GM23248 (cell line): ENCODE data around the gene SLC35C1. TPM values are rescaled to one million over a fixed set of nuclear protein-coding genes. Genes with fewer than 3 reads are reported as not detected.

ENCODE experiments used
- DNase-seq: peaks from one replicate; pipeline ENCODE4 v3.0.0-alpha.2; 2015
- H2AFZ ChIP-seq: fragments of 200-600 bp; sonication (generic); 2 replicates; pipeline ENCODE4 v1.6.1; 2016; ENCODE audit warnings: antibody characterized with exemption
- H3F3A ChIP-seq: fragments of 200-600 bp; sonication (generic); 2 replicates; pipeline ENCODE4 v1.6.1; 2016; ENCODE audit warnings: mild to moderate bottlenecking, antibody characterized with exemption, mixed run types; ENCODE audit not compliant: insufficient read depth
- H3K27ac ChIP-seq: fragments of 200-600 bp; sonication (generic); 2 replicates; pipeline ENCODE4 v1.5.1; 2016; ENCODE audit warnings: mild to moderate bottlenecking
- H3K27me3 ChIP-seq: fragments of 200-600 bp; sonication (generic); replicated peaks from 2 replicates; pipeline ENCODE4 v1.6.1; 2016; ENCODE audit warnings: mild to moderate bottlenecking; ENCODE audit not compliant: insufficient read depth
- H3K36me3 ChIP-seq: fragments of 200-600 bp; sonication (generic); 2 replicates; pipeline ENCODE4 v1.6.1; 2016; ENCODE audit warnings: low read depth, mild to moderate bottlenecking
- H3K4me1 ChIP-seq: fragments of 200-600 bp; sonication (generic); 2 replicates; pipeline ENCODE4 v1.6.1; 2016; ENCODE audit warnings: mild to moderate bottlenecking; ENCODE audit not compliant: insufficient read depth
- H3K4me2 ChIP-seq: fragments of 200-600 bp; sonication (generic); one replicate; pipeline ENCODE4 v1.6.1; 2016; ENCODE audit warnings: mild to moderate bottlenecking; ENCODE audit not compliant: unreplicated experiment
- H3K4me3 ChIP-seq: fragments of 200-600 bp; sonication (generic); 2 replicates; pipeline ENCODE4 v1.5.1; 2016; ENCODE audit warnings: mild to moderate bottlenecking
- H3K79me2 ChIP-seq: fragments of 200-600 bp; sonication (generic); 2 replicates; pipeline ENCODE4 v1.6.1; 2016; ENCODE audit warnings: mild to moderate bottlenecking; ENCODE audit not compliant: insufficient read depth
- H3K9ac ChIP-seq: fragments of 200-600 bp; sonication (generic); 2 replicates; pipeline ENCODE4 v1.6.1; 2016; ENCODE audit warnings: mild to moderate bottlenecking
- H3K9me2 ChIP-seq: fragments of 200-600 bp; sonication (generic); 2 replicates; pipeline ENCODE4 v1.6.1; 2016; ENCODE audit warnings: mixed run types, mild to moderate bottlenecking, moderate library complexity; ENCODE audit not compliant: insufficient read depth
- H3K9me3 ChIP-seq: fragments of 200-600 bp; sonication (generic); one replicate; pipeline ENCODE4 v1.6.1; 2017; ENCODE audit warnings: low read depth
- H4K20me1 ChIP-seq: fragments of 200-600 bp; sonication (generic); 2 replicates; pipeline ENCODE4 v1.6.0; 2016; ENCODE audit not compliant: insufficient read depth
- EZH2 ChIP-seq: fragments of 200-600 bp; sonication (generic); IDR thresholded peaks from 2 replicates; pipeline ENCODE4 v1.6.1; 2018; ENCODE audit warnings: antibody characterized with exemption, mild to moderate bottlenecking; ENCODE audit not compliant: insufficient read depth, poor library complexity, severe bottlenecking
- EZH2phosphoT487 ChIP-seq: fragments of 200-600 bp; sonication (generic); IDR thresholded peaks from 2 replicates; pipeline ENCODE4 v1.6.1; 2018; ENCODE audit warnings: antibody characterized with exemption, moderate library complexity, mild to moderate bottlenecking, low read depth; ENCODE audit not compliant: insufficient read depth
- WGBS, 2 experiments: methylation state at CpG; one replicate each; pipeline ENCODE4 v1.1.6; 2015 to 2017; ENCODE audit warnings: low lambda C conversion rate in 2 of 2, low coverage in 1 of 2; ENCODE audit errors: missing lambda C conversion rate in 2 of 2; 5-methylcytosine and 5-hydroxymethylcytosine counted together
- in situ Hi-C: fragments of 300-500 bp; cut with MboI; formaldehyde crosslinking; loops from 2 replicates; pipeline ENCODE4 v1.15.0; 2020
- polyA plus RNA-seq: library from polyadenylated mRNA; unstranded; fragments of >200 nt; fragmentation: Nextera tagmentation; extraction: Ambion mirVana; gene quantifications from 2 replicates; pipeline ENCODE4 v1.2.1, GENCODE V29; 2016
- total RNA-seq: library from RNA; depleted of rRNA; stranded (reverse); fragments of >200 nt; shearing (Covaris generic); gene quantifications from 2 replicates; pipeline ENCODE4 v1.2.3, GENCODE V29; 2014

SLC35C1 gene
- total and polyA plus RNA-seq, 2 experiments from 2014 or later, result 12.5 to 17.8 TPM

GRCh38 chr11:45846974-45847910 is 42.3 kb downstream of the SLC35C1 start, which contains the start of gene CRY2:
CRY2 (plus strand) TSS chr11:45847475; CDS start chr11:45847491, 16 bp downstream.
- no peaks in the 10 kb centered on the region for H3K9me3 ChIP-seq
- peaks cover 45% of the 10 kb centered on the region for H3K79me2 ChIP-seq
- H3K9me2 ChIP-seq, result no peaks in the 10 kb centered on the region
- no peaks in the 10 kb centered on the region for H3K36me3 ChIP-seq
- H3K4me1 ChIP-seq, result peaks cover 23% of the 10 kb centered on the region
- DNase-seq, result peak; percentile 98
- TF ChIP-seq EZH2phosphoT487 (no peak), EZH2 (no peak)
- WGBS, 2 experiments, result 1 to 2% methylated on average over 45 to 69 of the region's 75 CpGs
- H3K27ac ChIP-seq, result peak within 1 kb of the TSS; percentile 96
- peak within 1 kb of the TSS; percentile 88 for H3K4me2 ChIP-seq
- peaks cover 11% of the 10 kb centered on the region for H3F3A ChIP-seq
- in situ Hi-C loops, result loop anchor here (10.0 kb wide), 1 partner anchor 58 kb away; the partner anchor contains the start of gene FREY1
- H3K27me3 ChIP-seq, result no peaks in the 10 kb centered on the region
- peak within 1 kb of the TSS; percentile 99 for H3K9ac ChIP-seq
- H3K4me3 ChIP-seq, result peak within 1 kb of the TSS; percentile 91
- no peaks in the 10 kb centered on the region for H4K20me1 ChIP-seq
- H2AFZ ChIP-seq, result peak within 1 kb of the TSS; percentile 64

GRCh38 chr11:45847911-45848316 is 43.0 kb downstream of the SLC35C1 start:
- Histone ChIP-seq H3K9me2 (no peaks in the 10 kb centered on the region), H3F3A (peaks cover 16% of the 10 kb centered on the region), H3K9ac (peak overlapping the region; percentile 99), H2AFZ (peak overlapping the region; percentile 64), H3K79me2 (peaks cover 52% of the 10 kb centered on the region), H3K4me1 (peaks cover 23% of the 10 kb centered on the region), H3K27ac (peak overlapping the region; percentile 96), H4K20me1 (no peaks in the 10 kb centered on the region), H3K9me3 (no peaks in the 10 kb centered on the region), H3K4me2 (peak overlapping the region; percentile 88), H3K4me3 (peak overlapping the region; percentile 91), H3K27me3 (no peaks in the 10 kb centered on the region), H3K36me3 (no peaks in the 10 kb centered on the region)
- no peak for TF ChIP-seq EZH2phosphoT487
- TF ChIP-seq EZH2, result no peak
- in situ Hi-C loops, result loop anchor here (10.0 kb wide), 1 partner anchor 57 kb away; the partner anchor contains the start of gene FREY1
- DNase-seq, result peak; percentile 82
- 1 to 2% methylated on average over 16 of the region's 16 CpGs for WGBS, 2 experiments

- H3K9me2 ChIP-seq, result no peaks in the 10 kb centered on the region
- no peaks in the 10 kb centered on the region for H3K36me3 ChIP-seq
- in situ Hi-C loops, result loop anchor here (10.0 kb wide), 1 partner anchor 56 kb away; the partner anchor contains the start of gene FREY1
- H3F3A ChIP-seq, result peaks cover 16% of the 10 kb centered on the region
- TF ChIP-seq EZH2phosphoT487 (no peak), EZH2 (no peak)
- peak overlapping the region; percentile 91 for H3K4me3 ChIP-seq
- peak overlapping the region; percentile 99 for H3K9ac ChIP-seq
- 16 to 18% methylated on average over 8 of the region's 8 CpGs for WGBS, 2 experiments
- peaks cover 23% of the 10 kb centered on the region for H3K4me1 ChIP-seq
- H3K27ac ChIP-seq, result peak overlapping the region; percentile 96
- H4K20me1 ChIP-seq, result no peaks in the 10 kb centered on the region
- H2AFZ ChIP-seq, result no peak overlapping the region
- peak; percentile 36 for DNase-seq
- no peaks in the 10 kb centered on the region for H3K27me3 ChIP-seq
- no peaks in the 10 kb centered on the region for H3K9me3 ChIP-seq
- H3K79me2 ChIP-seq, result peaks cover 59% of the 10 kb centered on the region
- H3K4me2 ChIP-seq, result peak overlapping the region; percentile 88
Measured at GRCh38 chr11:45848654-45849081, 43.7 kb downstream of the SLC35C1 start.

GRCh38 chr11:45850446-45850845 is 45.5 kb downstream of the SLC35C1 start:
- H3K4me1 ChIP-seq, result peaks cover 27% of the 10 kb centered on the region
- peak; percentile 77 for DNase-seq
- no peaks in the 10 kb centered on the region for H3K27me3 ChIP-seq
- TF ChIP-seq EZH2 (no peak), EZH2phosphoT487 (no peak)
- in situ Hi-C loops, result no loop called here
- no peak overlapping the region for H3K4me3 ChIP-seq
- H3F3A ChIP-seq, result peaks cover 17% of the 10 kb centered on the region
- no peak overlapping the region for H2AFZ ChIP-seq
- H3K79me2 ChIP-seq, result peaks cover 77% of the 10 kb centered on the region
- H3K9ac ChIP-seq, result 0 out of 2 replicates have a peak overlapping the region, but pooled peaks have one; percentile 5
- peak overlapping the region; percentile 57 for H3K4me2 ChIP-seq
- H3K9me2 ChIP-seq, result no peaks in the 10 kb centered on the region
- H3K27ac ChIP-seq, result peak overlapping the region; percentile 20; the same call in 1 of the 2 replicates
- H4K20me1 ChIP-seq, result no peaks in the 10 kb centered on the region
- WGBS, 2 experiments, result 19 to 43% methylated on average over 2 of the region's 2 CpGs
- H3K9me3 ChIP-seq, result no peaks in the 10 kb centered on the region
- no peaks in the 10 kb centered on the region for H3K36me3 ChIP-seq
